IMR-90 (cell line): ENCODE measurements around the gene ATG2A. TPM values are rescaled to one million over a fixed set of nuclear protein-coding genes. Genes with fewer than 3 reads are reported as not detected.

Experiments used
- ATAC-seq: fragments of 200-7000 bp; cut with Tn5 transposase; 2 replicates; pipeline ENCODE4 v1.9.1; 2020; ENCODE audit warnings: low read depth, mild to moderate bottlenecking, moderate library complexity
- BruUV-seq: library from RNA; stranded (reverse); fragments of 400-500 nt; replicated peaks from 2 replicates; lab custom pipeline; 2021; lab: Mats Ljungman, UMichigan
- CTCF ChIA-PET: fragments of 300-600 bp; formaldehyde crosslinking; extraction: SDS; loops from one replicate; lab custom pipeline; 2021; ENCODE audit warnings: antibody characterized with exemption; lab: Yijun Ruan, JAX
- POLR2A ChIA-PET: fragments of 300-600 bp; sonication (Branson Sonifier 250); formaldehyde crosslinking; loops from one replicate; lab custom pipeline; 2022; ENCODE audit warnings: antibody characterized with exemption; ENCODE audit not compliant: unreplicated experiment; lab: Charles Lee
- DNase-seq: peaks from one replicate; pipeline ENCODE4 v3.0.0; 2013
- H2AFZ ChIP-seq: replicated peaks from 2 replicates; pipeline ENCODE3; 2013; ENCODE audit warnings: low read length, mild to moderate bottlenecking; ENCODE audit not compliant: poor library complexity
- H2AK5ac ChIP-seq: 2 replicates; pipeline ENCODE4 v1.6.1; 2013; ENCODE audit warnings: low read depth, low read length, inconsistent platforms
- H2AK9ac ChIP-seq: replicated peaks from 2 replicates; pipeline ENCODE3; 2013; ENCODE audit warnings: mild to moderate bottlenecking, low read depth, low read length, moderate library complexity; ENCODE audit not compliant: poor library complexity
- H2BK120ac ChIP-seq: 2 replicates; pipeline ENCODE4 v1.6.1; 2013; ENCODE audit warnings: low read depth, low read length, inconsistent platforms
- H2BK15ac ChIP-seq: 3 replicates; pipeline ENCODE4 v1.6.1; 2013; ENCODE audit warnings: low read depth, low read length, inconsistent platforms
- H2BK20ac ChIP-seq: 2 replicates; pipeline ENCODE4 v1.6.1; 2013; ENCODE audit warnings: low read depth, mild to moderate bottlenecking, inconsistent platforms, low read length, moderate library complexity
- H2BK5ac ChIP-seq: 2 replicates; pipeline ENCODE4 v1.6.1; 2013; ENCODE audit warnings: mild to moderate bottlenecking, low read depth, low read length, inconsistent platforms; ENCODE audit not compliant: poor library complexity, severe bottlenecking
- H3K14ac ChIP-seq: replicated peaks from 2 replicates; pipeline ENCODE4 v1.6.1; 2013; ENCODE audit warnings: low read depth, low read length, inconsistent platforms
- H3K18ac ChIP-seq: 2 replicates; pipeline ENCODE4 v1.6.1; 2013; ENCODE audit warnings: low read depth, low read length, control low read depth
- H3K23ac ChIP-seq: 2 replicates; pipeline ENCODE4 v1.6.1; 2013; ENCODE audit warnings: low read depth, low read length, inconsistent platforms
- H3K27ac ChIP-seq: 2 replicates; pipeline ENCODE4 v1.5.1; 2013; ENCODE audit warnings: mild to moderate bottlenecking, control low read depth, low read length; ENCODE audit not compliant: insufficient read depth
- H3K27me3 ChIP-seq: 2 replicates; pipeline ENCODE4 v1.6.1; 2013; ENCODE audit warnings: low read length; ENCODE audit not compliant: control insufficient read depth, insufficient read depth
- H3K36me3 ChIP-seq: 2 replicates; pipeline ENCODE4 v1.6.1; 2013; ENCODE audit warnings: low read length, mixed read lengths; ENCODE audit not compliant: control insufficient read depth, insufficient read depth
- H3K4ac ChIP-seq: 2 replicates; pipeline ENCODE4 v1.6.1; 2013; ENCODE audit warnings: low read depth, low read length, inconsistent platforms
- H3K4me1 ChIP-seq: 2 replicates; pipeline ENCODE4 v1.6.1; 2013; ENCODE audit warnings: low read length, mixed read lengths; ENCODE audit not compliant: control insufficient read depth, insufficient read depth
- H3K4me2 ChIP-seq: 2 replicates; pipeline ENCODE4 v1.6.1; 2013; ENCODE audit warnings: low read depth, mild to moderate bottlenecking, control low read depth, low read length, moderate library complexity
- H3K4me3 ChIP-seq: 2 replicates; pipeline ENCODE4 v1.5.1; 2013; ENCODE audit warnings: low read depth, mild to moderate bottlenecking, control low read depth, low read length, moderate library complexity; ENCODE audit not compliant: insufficient read depth
- H3K56ac ChIP-seq: 2 replicates; pipeline ENCODE4 v1.6.1; 2013; ENCODE audit warnings: low read length, inconsistent platforms; ENCODE audit not compliant: insufficient read depth; ENCODE audit errors: extremely low read depth
- H3K79me1 ChIP-seq, 2 experiments: 2 replicates each; pipeline ENCODE4 v1.6.1; 2013; ENCODE audit warnings: low read length in 2 of 2, inconsistent platforms in 1 of 2, low read depth in 1 of 2
- H3K9ac ChIP-seq: 2 replicates; pipeline ENCODE4 v1.6.1; 2013; ENCODE audit warnings: low read depth, low read length, control low read depth
- H3K9me1 ChIP-seq: 2 replicates; pipeline ENCODE4 v1.6.1; 2013; ENCODE audit warnings: low read length, inconsistent platforms; ENCODE audit not compliant: insufficient read depth
- H3K9me3 ChIP-seq: 2 replicates; pipeline ENCODE4 v1.6.1; 2013; ENCODE audit warnings: low read length; ENCODE audit not compliant: control insufficient read depth, insufficient read depth
- H4K20me1 ChIP-seq: 2 replicates; pipeline ENCODE4 v1.6.1; 2013; ENCODE audit warnings: low read length, inconsistent platforms; ENCODE audit not compliant: insufficient read depth
- H4K5ac ChIP-seq: 2 replicates; pipeline ENCODE4 v1.6.1; 2013; ENCODE audit warnings: mild to moderate bottlenecking, low read depth, low read length, control low read depth
- H4K8ac ChIP-seq, 2 experiments: 2 replicates each; pipeline ENCODE4 v1.6.1; 2013; ENCODE audit warnings: low read depth in 2 of 2, low read length in 2 of 2, control low read depth in 1 of 2, inconsistent platforms in 1 of 2
- H4K91ac ChIP-seq: 2 replicates; pipeline ENCODE4 v1.6.1; 2013; ENCODE audit warnings: low read depth, low read length, inconsistent platforms; ENCODE audit not compliant: insufficient read depth
- BHLHE40 ChIP-seq: fragments of 150-350 bp; IDR thresholded peaks from 2 replicates; pipeline ENCODE4 v1.6.1; 2016; ENCODE audit warnings: mild to moderate bottlenecking, low read depth, low read length
- CEBPB ChIP-seq: IDR thresholded peaks from 2 replicates; pipeline ENCODE4 v1.6.1; 2012; ENCODE audit warnings: low read depth, low read length, improper control_type of control experiment
- CHD1 ChIP-seq: IDR thresholded peaks from 2 replicates; pipeline ENCODE4 v1.6.1; 2012; ENCODE audit warnings: low read depth, low read length, improper control_type of control experiment
- CTCF ChIP-seq: conservative IDR thresholded peaks from 2 replicates; pipeline ENCODE4 v1.5.1; 2012; ENCODE audit warnings: mild to moderate bottlenecking, low read depth, low read length, improper control_type of control experiment
- ELK1 ChIP-seq: fragments of 150-350 bp; IDR thresholded peaks from 2 replicates; pipeline ENCODE4 v1.6.1; 2016; ENCODE audit warnings: low read depth, mild to moderate bottlenecking, low read length, moderate library complexity, borderline replicate concordance
- MAFK ChIP-seq: IDR thresholded peaks from 2 replicates; pipeline ENCODE4 v1.6.1; 2012; ENCODE audit warnings: low read depth, low read length, improper control_type of control experiment
- MAZ ChIP-seq: IDR thresholded peaks from 2 replicates; pipeline ENCODE4 v1.6.1; 2012; ENCODE audit warnings: low read depth, mild to moderate bottlenecking, low read length, improper control_type of control experiment, moderate library complexity, borderline replicate concordance
- MXI1 ChIP-seq: IDR thresholded peaks from 2 replicates; pipeline ENCODE4 v1.6.1; 2012; ENCODE audit warnings: low read depth, mild to moderate bottlenecking, low read length, moderate library complexity, borderline replicate concordance
- POLR2A ChIP-seq: IDR thresholded peaks from 2 replicates; pipeline ENCODE4 v1.6.1; 2012; ENCODE audit warnings: mild to moderate bottlenecking, low read depth, low read length
- RCOR1 ChIP-seq: IDR thresholded peaks from 2 replicates; pipeline ENCODE4 v1.6.1; 2012; ENCODE audit warnings: mild to moderate bottlenecking, low read length, improper control_type of control experiment; ENCODE audit not compliant: insufficient replicate concordance
- SMC3 ChIP-seq: fragments of 150-350 bp; IDR thresholded peaks from 2 replicates; pipeline ENCODE4 v1.6.1; 2016; ENCODE audit warnings: low read depth, mild to moderate bottlenecking, antibody characterized with exemption, low read length, moderate library complexity
- WGBS, 2 experiments: methylation state at CpG; one replicate each; pipeline versions ENCODE4 v1.1.5 to v1.1.7; 2013; ENCODE audit warnings: missing lambda C conversion rate in 2 of 2; ENCODE audit not compliant: insufficient read length in 1 of 2; ENCODE audit errors: extremely low coverage in 2 of 2; 5-methylcytosine and 5-hydroxymethylcytosine counted together
- dilution Hi-C: fragments of 300-500 bp; cut with HindIII; formaldehyde crosslinking; loops from one replicate; pipeline ENCODE4 v1.14.3; 2018; ENCODE audit warnings: low sequenced_read_pairs; ENCODE audit not compliant: unreplicated experiment
- in situ Hi-C: fragments of 300-500 bp; cut with MboI; formaldehyde crosslinking; loops from 3 replicates; pipeline ENCODE4 v1.14.3; 2019; ENCODE audit warnings: low sequenced_read_pairs, inconsistent platforms, mixed read lengths
- intact Hi-C: fragments of 100-400 bp; cut with micrococcal nuclease; formaldehyde crosslinking; loops from 2 replicates; pipeline ENCODE4 v1.10.0; 2022
- polyA plus RNA-seq, 3 experiments: library from polyadenylated mRNA; depleted of rRNA; stranded (reverse); fragments of >200 nt; gene quantifications; 2 replicates each; pipeline ENCODE4 v1.2.3, GENCODE V29; 2012; ENCODE audit warnings: low replicate concordance in 1 of 3
- total RNA-seq: library from RNA; depleted of rRNA; stranded (reverse); fragments of >200 nt; gene quantifications from 2 replicates; pipeline ENCODE4 v1.2.3, GENCODE V29; 2012

ATG2A gene
- total and polyA plus RNA-seq, 2 of the 4 experiments (the other 2 are of a cell fraction) = 3.2 to 10.5 TPM

DNA sequence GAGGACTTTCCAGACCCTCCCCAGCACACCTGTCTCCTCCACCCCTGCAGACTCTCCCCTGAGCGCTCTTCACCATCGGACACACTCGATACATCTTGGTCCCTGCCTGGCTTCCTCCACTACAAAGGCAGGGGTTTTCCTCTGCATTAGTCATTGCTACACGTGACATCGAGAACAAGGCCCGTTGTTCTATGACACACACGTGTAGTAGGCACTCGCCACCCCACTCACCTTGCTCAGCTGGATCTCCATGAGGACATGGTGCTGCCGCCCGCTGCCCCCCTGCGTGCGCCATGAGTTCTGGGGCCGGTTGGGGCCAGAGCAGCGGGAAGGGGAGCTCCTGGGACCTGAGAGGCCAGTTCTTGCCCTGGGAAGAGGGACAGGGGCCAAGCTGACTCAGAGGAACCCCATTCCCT lies 16.7 kb downstream of the ATG2A start:
- BruUV-seq = no TSS peak
- H3K4me2 ChIP-seq = no peak overlapping the region
- ChIA-PET POLR2A (no interaction called here), CTCF (no interaction called here)
- H2BK20ac ChIP-seq = no peak overlapping the region
- intact Hi-C loops (no loop called here), dilution Hi-C loops (no loop called here), in situ Hi-C loops (no loop called here)
- no peak overlapping the region for H4K8ac ChIP-seq
- H3K27ac ChIP-seq = no peak overlapping the region
- H2AK9ac ChIP-seq = peak overlapping the region; percentile 42
- H3K23ac ChIP-seq = no peak overlapping the region
- no peak overlapping the region for H3K4ac ChIP-seq
- H3K56ac ChIP-seq = no peak overlapping the region
- no peak overlapping the region for H2AK5ac ChIP-seq
- H4K5ac ChIP-seq = no peak overlapping the region
- H2BK15ac ChIP-seq = no peak overlapping the region
- no peak overlapping the region for H3K18ac ChIP-seq
- no peak overlapping the region for H2BK120ac ChIP-seq
- no peak overlapping the region for H2BK5ac ChIP-seq
- H3K36me3 ChIP-seq = peaks cover 62% of the 10 kb centered on the region
- H3K4me3 ChIP-seq = no peak overlapping the region
- H3K9ac ChIP-seq = no peak overlapping the region
- H3K4me1 ChIP-seq = no peaks in the 10 kb centered on the region
- H3K9me3 ChIP-seq = no peaks in the 10 kb centered on the region
- H2AFZ ChIP-seq = no peak overlapping the region
- ATAC-seq (no peak), DNase-seq (peak; percentile 13)
- H3K27me3 ChIP-seq = no peaks in the 10 kb centered on the region
- no peak overlapping the region for H4K91ac ChIP-seq
- 93% methylated on average over 12 of the region's 14 CpGs; no CpG with 5 or more reads in 1 of the 2 experiments for WGBS, 2 experiments
- H3K14ac ChIP-seq = no peak overlapping the region
- no peaks in the 10 kb centered on the region for H3K9me1 ChIP-seq
- H4K20me1 ChIP-seq = no peaks in the 10 kb centered on the region
- no peaks in the 10 kb centered on the region for H3K79me1 ChIP-seq
- TF ChIP-seq SMC3 = no peak
- no peak for TF ChIP-seq CTCF
- no peak for TF ChIP-seq RCOR1
- TF ChIP-seq ELK1 = no peak
- TF ChIP-seq MAFK = no peak
- TF ChIP-seq CHD1 = no peak
- no peak for TF ChIP-seq BHLHE40
- no peak for TF ChIP-seq MAZ
- no peak for TF ChIP-seq CEBPB
- no peak for TF ChIP-seq POLR2A
- TF ChIP-seq MXI1 = no peak
